HepG2 (cell line): Measurements from ENCODE around the gene TUBG1. TPM values are rescaled to one million over a fixed set of nuclear protein-coding genes. Genes with fewer than 3 reads are reported as not detected.
A peak's percentile ranks its signal among the peaks of the same experiment; 100 is the strongest.

Experiments used
- CC2D1A ChIP-seq: sonication (generic); formaldehyde crosslinking; IDR thresholded peaks from 2 replicates; pipeline ENCODE4 v1.8.1; 2023; ENCODE audit warnings: mild to moderate bottlenecking, missing genetic modification reagents
- KAT7 ChIP-seq: IDR thresholded peaks from 2 replicates; pipeline ENCODE4 v1.6.1; 2018; ENCODE audit warnings: borderline replicate concordance, missing compliant biosample characterization
- KDM6A ChIP-seq: IDR thresholded peaks from 2 replicates; pipeline ENCODE4 v1.6.1; 2016; ENCODE audit warnings: low read depth
- NFKB2 ChIP-seq: sonication (generic); formaldehyde crosslinking; IDR thresholded peaks from 2 replicates; pipeline ENCODE4 v1.4.0; 2020; ENCODE audit warnings: missing genetic modification reagents, borderline replicate concordance
- SETDB1 ChIP-seq: sonication (generic); formaldehyde crosslinking; IDR thresholded peaks from 2 replicates; pipeline ENCODE4 v1.5.1; 2020; ENCODE audit warnings: missing genetic modification reagents, mild to moderate bottlenecking, borderline replicate concordance
- ZC3H13 ChIP-seq: sonication (generic); formaldehyde crosslinking; IDR thresholded peaks from 2 replicates; pipeline ENCODE4 v1.8.1; 2023; ENCODE audit warnings: mild to moderate bottlenecking, missing genetic modification reagents, moderate library complexity
- ZNF124 ChIP-seq: sonication (generic); formaldehyde crosslinking; IDR thresholded peaks from 2 replicates; pipeline ENCODE4 v1.4.0; 2020; ENCODE audit warnings: missing genetic modification reagents
- ZNF329 ChIP-seq: sonication (generic); formaldehyde crosslinking; IDR thresholded peaks from 2 replicates; pipeline ENCODE4 v1.9.0; 2021; ENCODE audit warnings: low read depth, mild to moderate bottlenecking, missing genetic modification reagents
- ZNF484 ChIP-seq: sonication (generic); formaldehyde crosslinking; IDR thresholded peaks from 2 replicates; pipeline ENCODE4 v1.5.1; 2020; ENCODE audit warnings: mild to moderate bottlenecking, low read depth, missing genetic modification reagents, borderline replicate concordance
- ZNF556 ChIP-seq: sonication (generic); formaldehyde crosslinking; IDR thresholded peaks from 2 replicates; pipeline ENCODE4 v1.4.0; 2020; ENCODE audit warnings: mild to moderate bottlenecking, missing genetic modification reagents, borderline replicate concordance
- ZNF761 ChIP-seq: sonication (generic); formaldehyde crosslinking; conservative IDR thresholded peaks from 2 replicates; pipeline ENCODE4 v1.4.0; 2020; ENCODE audit warnings: mild to moderate bottlenecking, missing genetic modification reagents
- polyA plus RNA-seq, 8 experiments: library from polyadenylated mRNA; depleted of rRNA in 3 of 8; stranded (reverse) in 7 of 8; unstranded in 1 of 8; fragments of >200 nt; fragmentation: Illumina TruSeq in 4 of 8; extraction: Trizol in 4 of 8; gene quantifications; 2 replicates each; pipeline versions ENCODE4 v1.2.1 to v1.2.3, GENCODE V29; 2011 to 2016; ENCODE audit warnings: low read depth in 4 of 8, missing spikeins in 1 of 8, mixed read lengths in 1 of 8; ENCODE audit not compliant: insufficient read depth in 1 of 8
- total RNA-seq, 5 experiments: library from RNA; depleted of rRNA; stranded (reverse); fragments of >200 nt; fragmentation: Illumina TruSeq; extraction: Trizol; gene quantifications; 2 replicates each; pipeline ENCODE4 v1.2.3, GENCODE V29; 2016; ENCODE audit warnings: low read depth in 1 of 5
- TF ChIP-seq, protein P1 (sequence below): sonication (generic); formaldehyde crosslinking; IDR thresholded peaks from 2 replicates; pipeline ENCODE4 v1.4.0; 2020; ENCODE audit warnings: missing genetic modification reagents
- TF ChIP-seq, protein P2 (sequence below): sonication (generic); formaldehyde crosslinking; IDR thresholded peaks from one replicate; pipeline ENCODE4 v1.5.1; 2020; ENCODE audit warnings: mild to moderate bottlenecking, missing genetic modification reagents; ENCODE audit errors: not compliant biosample characterization
- TF ChIP-seq, protein P3 (sequence below): sonication (generic); formaldehyde crosslinking; IDR thresholded peaks from 2 replicates; pipeline ENCODE4 v1.5.1; 2020; ENCODE audit warnings: missing genetic modification reagents, mild to moderate bottlenecking, borderline replicate concordance

TUBG1 gene
- total and polyA plus RNA-seq, 2 of the 13 experiments (the other 11 are each of a cell fraction or from before 2014, with no cell fraction given) = 74.1 to 137 TPM

DNA sequence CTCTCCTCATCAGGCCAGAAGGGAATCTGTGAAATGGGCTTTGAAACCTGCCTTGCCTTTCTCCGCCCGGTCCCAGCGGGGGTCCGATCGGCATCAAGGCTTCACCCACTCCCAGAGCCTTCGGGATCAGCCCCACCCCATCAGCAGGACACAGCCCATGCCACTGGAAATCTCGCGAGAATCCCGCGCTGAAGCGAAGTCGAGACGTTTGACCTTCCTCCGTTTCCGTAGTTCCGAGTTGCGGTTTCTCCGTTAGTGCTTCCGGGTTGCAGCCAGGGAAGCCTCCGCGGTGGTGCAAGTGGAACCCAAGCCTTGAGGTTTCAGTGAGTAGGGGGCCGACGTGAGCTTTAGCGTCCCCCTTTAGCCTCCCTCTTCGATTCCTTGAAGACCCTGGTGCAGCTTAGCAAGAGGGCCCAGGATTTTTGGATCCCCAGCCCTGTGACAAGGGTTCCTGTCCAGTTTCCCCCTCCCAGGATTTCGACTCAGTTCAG is 47.5 kb upstream of the TUBG1 start, which contains the start of gene COASY (continued):
- TF ChIP-seq KAT7 (CRISPR knock-in tag) (peak; percentile 63; the same call in 1 of the 2 replicates), CC2D1A (CRISPR knock-in tag) (no peak), ZC3H13 (CRISPR knock-in tag) (peak; percentile 77), ZNF124 (peak; percentile 61; the same call in 1 of the 2 replicates), ZNF761 (CRISPR knock-in tag) (no peak; the same call in 1 of the 2 replicates), ZNF556 (CRISPR knock-in tag) (peak; percentile 66), KDM6A (CRISPR knock-in tag) (no peak), ZNF484 (CRISPR knock-in tag) (no peak), ZNF329 (CRISPR knock-in tag) (peak; percentile 21; the same call in 1 of the 2 replicates), SETDB1 (CRISPR knock-in tag) (no peak; the same call in 1 of the 2 replicates), NFKB2 (CRISPR knock-in tag) (0 out of 2 replicates have a peak, but pooled peaks have one; percentile 20)
- TF ChIP-seq, protein P1, sequence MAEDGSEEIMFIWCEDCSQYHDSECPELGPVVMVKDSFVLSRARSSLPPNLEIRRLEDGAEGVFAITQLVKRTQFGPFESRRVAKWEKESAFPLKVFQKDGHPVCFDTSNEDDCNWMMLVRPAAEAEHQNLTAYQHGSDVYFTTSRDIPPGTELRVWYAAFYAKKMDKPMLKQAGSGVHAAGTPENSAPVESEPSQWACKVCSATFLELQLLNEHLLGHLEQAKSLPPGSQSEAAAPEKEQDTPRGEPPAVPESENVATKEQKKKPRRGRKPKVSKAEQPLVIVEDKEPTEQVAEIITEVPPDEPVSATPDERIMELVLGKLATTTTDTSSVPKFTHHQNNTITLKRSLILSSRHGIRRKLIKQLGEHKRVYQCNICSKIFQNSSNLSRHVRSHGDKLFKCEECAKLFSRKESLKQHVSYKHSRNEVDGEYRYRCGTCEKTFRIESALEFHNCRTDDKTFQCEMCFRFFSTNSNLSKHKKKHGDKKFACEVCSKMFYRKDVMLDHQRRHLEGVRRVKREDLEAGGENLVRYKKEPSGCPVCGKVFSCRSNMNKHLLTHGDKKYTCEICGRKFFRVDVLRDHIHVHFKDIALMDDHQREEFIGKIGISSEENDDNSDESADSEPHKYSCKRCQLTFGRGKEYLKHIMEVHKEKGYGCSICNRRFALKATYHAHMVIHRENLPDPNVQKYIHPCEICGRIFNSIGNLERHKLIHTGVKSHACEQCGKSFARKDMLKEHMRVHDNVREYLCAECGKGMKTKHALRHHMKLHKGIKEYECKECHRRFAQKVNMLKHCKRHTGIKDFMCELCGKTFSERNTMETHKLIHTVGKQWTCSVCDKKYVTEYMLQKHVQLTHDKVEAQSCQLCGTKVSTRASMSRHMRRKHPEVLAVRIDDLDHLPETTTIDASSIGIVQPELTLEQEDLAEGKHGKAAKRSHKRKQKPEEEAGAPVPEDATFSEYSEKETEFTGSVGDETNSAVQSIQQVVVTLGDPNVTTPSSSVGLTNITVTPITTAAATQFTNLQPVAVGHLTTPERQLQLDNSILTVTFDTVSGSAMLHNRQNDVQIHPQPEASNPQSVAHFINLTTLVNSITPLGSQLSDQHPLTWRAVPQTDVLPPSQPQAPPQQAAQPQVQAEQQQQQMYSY (CRISPR knock-in tag) = peak; percentile 33; the same call in 1 of the 2 replicates
- TF ChIP-seq, protein P2, sequence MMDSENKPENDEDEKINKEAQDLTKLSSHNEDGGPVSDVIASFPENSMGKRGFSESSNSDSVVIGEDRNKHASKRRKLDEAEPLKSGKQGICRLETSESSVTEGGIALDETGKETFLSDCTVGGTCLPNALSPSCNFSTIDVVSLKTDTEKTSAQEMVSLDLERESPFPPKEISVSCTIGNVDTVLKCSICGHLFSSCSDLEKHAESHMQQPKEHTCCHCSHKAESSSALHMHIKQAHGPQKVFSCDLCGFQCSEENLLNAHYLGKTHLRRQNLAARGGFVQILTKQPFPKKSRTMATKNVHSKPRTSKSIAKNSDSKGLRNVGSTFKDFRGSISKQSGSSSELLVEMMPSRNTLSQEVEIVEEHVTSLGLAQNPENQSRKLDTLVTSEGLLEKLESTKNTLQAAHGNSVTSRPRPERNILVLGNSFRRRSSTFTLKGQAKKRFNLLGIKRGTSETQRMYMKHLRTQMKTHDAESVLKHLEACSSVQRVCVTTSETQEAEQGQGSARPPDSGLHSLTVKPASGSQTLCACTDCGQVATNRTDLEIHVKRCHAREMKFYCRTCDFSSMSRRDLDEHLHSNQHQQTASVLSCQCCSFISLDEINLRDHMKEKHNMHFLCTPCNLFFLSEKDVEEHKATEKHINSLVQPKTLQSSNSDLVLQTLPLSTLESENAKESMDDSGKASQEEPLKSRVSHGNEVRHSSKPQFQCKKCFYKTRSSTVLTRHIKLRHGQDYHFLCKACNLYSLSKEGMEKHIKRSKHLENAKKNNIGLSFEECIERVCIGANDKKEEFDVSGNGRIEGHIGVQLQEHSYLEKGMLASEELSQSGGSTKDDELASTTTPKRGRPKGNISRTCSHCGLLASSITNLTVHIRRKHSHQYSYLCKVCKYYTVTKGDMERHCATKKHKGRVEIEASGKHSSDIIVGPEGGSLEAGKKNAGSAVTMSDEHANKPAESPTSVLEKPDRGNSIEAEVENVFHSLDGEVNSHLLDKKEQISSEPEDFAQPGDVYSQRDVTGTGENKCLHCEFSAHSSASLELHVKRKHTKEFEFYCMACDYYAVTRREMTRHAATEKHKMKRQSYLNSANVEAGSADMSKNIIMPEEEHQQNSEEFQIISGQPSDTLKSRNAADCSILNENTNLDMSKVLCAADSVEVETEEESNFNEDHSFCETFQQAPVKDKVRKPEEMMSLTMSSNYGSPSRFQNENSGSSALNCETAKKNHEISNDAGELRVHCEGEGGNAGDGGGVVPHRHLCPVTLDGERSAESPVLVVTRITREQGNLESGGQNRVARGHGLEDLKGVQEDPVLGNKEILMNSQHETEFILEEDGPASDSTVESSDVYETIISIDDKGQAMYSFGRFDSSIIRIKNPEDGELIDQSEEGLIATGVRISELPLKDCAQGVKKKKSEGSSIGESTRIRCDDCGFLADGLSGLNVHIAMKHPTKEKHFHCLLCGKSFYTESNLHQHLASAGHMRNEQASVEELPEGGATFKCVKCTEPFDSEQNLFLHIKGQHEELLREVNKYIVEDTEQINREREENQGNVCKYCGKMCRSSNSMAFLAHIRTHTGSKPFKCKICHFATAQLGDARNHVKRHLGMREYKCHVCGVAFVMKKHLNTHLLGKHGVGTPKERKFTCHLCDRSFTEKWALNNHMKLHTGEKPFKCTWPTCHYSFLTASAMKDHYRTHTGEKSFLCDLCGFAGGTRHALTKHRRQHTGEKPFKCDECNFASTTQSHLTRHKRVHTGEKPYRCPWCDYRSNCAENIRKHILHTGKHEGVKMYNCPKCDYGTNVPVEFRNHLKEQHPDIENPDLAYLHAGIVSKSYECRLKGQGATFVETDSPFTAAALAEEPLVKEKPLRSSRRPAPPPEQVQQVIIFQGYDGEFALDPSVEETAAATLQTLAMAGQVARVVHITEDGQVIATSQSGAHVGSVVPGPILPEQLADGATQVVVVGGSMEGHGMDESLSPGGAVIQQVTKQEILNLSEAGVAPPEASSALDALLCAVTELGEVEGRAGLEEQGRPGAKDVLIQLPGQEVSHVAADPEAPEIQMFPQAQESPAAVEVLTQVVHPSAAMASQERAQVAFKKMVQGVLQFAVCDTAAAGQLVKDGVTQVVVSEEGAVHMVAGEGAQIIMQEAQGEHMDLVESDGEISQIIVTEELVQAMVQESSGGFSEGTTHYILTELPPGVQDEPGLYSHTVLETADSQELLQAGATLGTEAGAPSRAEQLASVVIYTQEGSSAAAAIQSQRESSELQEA (CRISPR knock-in tag) = no peak
- TF ChIP-seq, protein P3, sequence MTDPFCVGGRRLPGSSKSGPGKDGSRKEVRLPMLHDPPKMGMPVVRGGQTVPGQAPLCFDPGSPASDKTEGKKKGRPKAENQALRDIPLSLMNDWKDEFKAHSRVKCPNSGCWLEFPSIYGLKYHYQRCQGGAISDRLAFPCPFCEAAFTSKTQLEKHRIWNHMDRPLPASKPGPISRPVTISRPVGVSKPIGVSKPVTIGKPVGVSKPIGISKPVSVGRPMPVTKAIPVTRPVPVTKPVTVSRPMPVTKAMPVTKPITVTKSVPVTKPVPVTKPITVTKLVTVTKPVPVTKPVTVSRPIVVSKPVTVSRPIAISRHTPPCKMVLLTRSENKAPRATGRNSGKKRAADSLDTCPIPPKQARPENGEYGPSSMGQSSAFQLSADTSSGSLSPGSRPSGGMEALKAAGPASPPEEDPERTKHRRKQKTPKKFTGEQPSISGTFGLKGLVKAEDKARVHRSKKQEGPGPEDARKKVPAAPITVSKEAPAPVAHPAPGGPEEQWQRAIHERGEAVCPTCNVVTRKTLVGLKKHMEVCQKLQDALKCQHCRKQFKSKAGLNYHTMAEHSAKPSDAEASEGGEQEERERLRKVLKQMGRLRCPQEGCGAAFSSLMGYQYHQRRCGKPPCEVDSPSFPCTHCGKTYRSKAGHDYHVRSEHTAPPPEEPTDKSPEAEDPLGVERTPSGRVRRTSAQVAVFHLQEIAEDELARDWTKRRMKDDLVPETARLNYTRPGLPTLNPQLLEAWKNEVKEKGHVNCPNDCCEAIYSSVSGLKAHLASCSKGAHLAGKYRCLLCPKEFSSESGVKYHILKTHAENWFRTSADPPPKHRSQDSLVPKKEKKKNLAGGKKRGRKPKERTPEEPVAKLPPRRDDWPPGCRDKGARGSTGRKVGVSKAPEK (CRISPR knock-in tag) = no peak
